NOMO-1 treated with dmso at 0.1 percent for 144 hours (cell line): Measurements from ENCODE around the gene CRHR1.

ENCODE experiments used
- DNase-seq: peaks from one replicate; lab custom pipeline; 2025; ENCODE audit not compliant: unreplicated experiment; lab: John Stamatoyannopoulos, UW

CRHR1 gene

GRCh38 chr17:45787044-45787443 lies 2.9 kb downstream of the CRHR1 start:
- no peak for DNase-seq

GRCh38 chr17:45787656-45788055 lies 3.5 kb downstream of the CRHR1 start:
- no peak for DNase-seq

DNA sequence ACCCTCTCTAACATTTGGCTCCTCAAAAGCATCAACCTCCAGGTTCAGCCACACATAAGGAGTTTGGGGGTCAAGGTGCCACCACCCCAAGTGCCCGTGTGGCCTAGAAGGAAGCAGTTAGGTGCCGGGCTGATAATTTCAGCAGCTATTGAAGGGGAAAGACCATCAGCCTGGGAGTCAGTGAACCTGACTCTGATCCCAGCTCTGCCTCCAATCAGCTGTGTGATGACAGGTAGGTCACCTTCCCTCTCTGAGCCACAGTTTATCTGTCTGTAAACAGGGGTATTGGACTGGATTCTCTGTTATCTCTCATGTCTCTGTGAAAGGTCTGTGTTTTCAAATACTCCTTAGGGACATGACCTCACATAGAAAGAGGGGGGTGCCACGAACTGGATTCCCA lies 3.9 kb downstream of the CRHR1 start:
- no peak for DNase-seq

- DNase-seq: no peak
Measured at GRCh38 chr17:45789874-45790273, 5.8 kb downstream of the CRHR1 start.

GRCh38 chr17:45790296-45790922 lies 6.3 kb downstream of the CRHR1 start:
- no peak for DNase-seq

DNA sequence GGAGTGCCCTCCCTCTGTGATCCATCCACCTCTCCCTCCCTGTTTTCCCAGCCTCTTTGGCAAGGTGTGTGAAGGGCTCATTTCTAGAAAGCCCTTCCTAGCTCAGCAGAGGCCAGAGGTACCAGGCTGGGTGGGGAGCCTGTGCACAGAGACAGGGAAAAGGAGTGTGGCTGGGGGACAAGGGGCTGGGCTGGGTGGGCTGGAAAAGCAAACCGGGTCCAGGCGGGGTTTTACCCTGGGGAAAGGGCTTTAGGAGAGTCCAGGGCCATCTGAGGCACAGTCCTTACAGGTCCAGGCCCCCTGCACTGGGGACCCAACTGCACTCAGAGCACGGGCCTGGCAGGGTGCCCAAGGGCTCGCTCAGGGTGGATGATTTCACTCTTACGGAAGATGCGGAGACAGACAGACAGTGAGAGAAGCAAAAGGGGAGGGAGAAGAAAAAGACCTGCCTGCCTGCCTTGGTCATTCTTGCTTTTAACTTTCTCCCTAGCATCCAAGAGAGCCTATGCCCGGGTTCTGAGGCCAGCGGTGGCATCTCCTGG lies 7.0 kb downstream of the CRHR1 start:
- no peak for DNase-seq

DNA sequence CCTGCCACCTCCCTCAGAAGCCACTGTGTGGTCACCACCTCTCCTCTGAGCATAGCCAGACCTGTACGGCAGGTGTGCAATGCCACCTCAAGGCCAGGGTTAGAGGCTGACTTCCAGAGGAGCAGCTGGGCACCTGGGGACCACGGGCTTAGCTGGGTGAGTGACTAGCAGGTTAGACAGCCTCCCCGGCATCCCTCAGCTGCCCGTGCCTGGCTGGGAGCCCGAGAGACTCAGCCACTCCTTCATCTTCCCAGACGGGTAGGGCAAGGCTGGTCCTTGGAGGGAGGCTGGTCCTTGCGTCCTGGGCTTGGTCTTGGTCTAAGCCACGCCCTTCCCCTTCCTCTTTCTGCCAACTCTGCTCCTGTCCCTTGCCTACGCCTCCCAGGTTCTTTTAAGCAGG lies 7.8 kb downstream of the CRHR1 start:
- no peak for DNase-seq

GRCh38 chr17:45792437-45792836 lies 8.3 kb downstream of the CRHR1 start:
- no peak for DNase-seq

DNA sequence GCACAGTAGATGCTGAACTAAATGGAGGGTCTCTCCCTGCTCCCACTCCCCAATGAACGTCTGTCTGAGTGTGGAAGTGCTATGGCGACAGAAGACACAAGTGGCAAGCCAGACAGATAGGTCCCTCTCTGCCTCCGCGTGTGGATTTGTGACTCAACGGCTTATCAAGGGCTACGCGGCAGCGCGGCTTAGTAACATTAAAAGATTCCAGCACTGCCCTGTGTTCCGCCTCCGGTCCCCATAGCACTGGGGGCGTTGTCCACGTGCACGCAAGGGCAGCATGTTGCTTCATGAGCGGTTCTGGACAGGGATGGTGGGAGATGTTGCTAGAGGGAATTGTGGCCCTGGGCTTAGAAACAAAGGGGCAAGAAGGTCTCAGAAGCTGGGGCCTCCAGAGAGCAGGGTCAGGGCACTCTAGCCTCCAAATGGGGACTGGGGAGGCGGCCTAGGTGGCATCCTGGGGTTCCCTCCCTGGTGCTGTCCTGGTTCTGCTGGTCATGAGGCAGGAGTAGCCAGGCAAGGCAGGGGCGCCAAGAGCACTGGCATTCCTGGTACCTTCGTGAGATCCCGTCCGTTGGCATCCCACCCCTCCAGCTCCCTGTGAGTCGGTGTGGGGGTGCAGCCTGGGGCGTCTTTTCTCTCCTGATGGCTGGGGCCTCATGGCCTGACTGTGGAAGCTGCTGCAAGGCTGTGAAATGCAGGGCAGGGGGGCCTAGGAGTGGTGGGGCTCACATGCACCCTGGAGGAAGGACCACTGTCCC lies 9.1 kb downstream of the CRHR1 start:
- no peak for DNase-seq

GRCh38 chr17:45793999-45794540 lies 9.9 kb downstream of the CRHR1 start:
- no peak for DNase-seq

DNA sequence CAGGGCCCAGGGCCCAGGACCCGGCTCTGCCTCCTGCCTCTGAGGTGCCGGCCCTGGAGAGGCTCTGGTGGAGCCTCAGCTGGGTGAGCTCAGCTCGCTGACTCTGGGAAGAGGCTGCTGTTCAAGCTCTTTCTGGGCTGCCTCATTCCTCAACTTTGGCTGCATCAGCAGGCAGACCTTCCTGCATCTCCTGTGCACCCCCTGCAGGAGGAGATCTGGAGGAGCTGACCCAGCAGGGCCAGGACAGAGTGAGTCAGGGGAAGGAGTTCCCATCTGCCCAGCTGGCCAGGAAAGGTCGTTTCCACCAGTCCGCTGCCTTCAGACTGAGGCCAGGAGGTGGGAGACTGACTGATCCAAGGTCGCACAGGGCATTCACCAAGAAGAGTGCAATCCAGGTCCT lies 10.7 kb downstream of the CRHR1 start:
- no peak for DNase-seq

DNA sequence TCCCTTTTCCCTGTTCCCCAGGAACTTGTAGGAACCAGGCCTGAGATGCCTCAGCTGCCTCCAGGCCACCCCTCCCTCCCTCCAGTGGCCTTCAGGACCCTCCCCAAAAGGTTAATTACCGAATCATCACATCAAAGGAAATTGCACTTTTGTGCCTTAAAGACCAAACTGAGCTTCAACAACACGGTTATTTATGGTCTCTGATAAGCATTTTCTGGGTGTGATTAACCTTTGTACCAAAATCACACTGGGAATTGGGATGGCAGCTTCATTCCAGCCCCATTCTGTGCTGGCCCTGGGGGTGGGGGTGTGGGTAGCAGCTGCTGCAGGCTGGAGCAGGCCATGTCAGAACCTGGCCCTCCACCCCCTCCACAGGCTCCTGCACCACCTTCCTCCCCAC lies 16.7 kb downstream of the CRHR1 start:
- no peak for DNase-seq

DNA sequence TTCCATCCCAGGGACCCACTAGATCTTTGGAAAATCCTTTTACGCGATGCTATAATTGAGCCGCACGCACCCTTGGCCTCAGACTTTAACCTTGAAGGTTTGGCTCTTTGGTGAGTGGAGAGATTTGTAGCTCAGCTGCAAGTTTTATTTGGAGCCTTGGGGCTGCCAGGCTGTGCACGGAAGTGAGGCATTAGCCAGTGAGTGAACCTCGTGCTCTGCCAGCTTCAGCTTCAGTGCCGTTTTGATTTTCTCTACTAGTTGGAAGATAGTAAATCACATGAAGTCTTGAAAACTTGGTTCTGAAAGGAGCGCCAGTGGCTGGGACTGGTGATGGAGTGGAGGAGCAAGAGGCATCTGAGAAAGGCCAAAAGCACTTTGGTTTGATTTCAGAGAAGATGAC lies 17.3 kb downstream of the CRHR1 start:
- DNase-seq: no peak

- no peak for DNase-seq
Measured at GRCh38 chr17:45808845-45809244, 24.7 kb downstream of the CRHR1 start.

GRCh38 chr17:45809499-45809898 lies 25.4 kb downstream of the CRHR1 start:
- no peak for DNase-seq

DNA sequence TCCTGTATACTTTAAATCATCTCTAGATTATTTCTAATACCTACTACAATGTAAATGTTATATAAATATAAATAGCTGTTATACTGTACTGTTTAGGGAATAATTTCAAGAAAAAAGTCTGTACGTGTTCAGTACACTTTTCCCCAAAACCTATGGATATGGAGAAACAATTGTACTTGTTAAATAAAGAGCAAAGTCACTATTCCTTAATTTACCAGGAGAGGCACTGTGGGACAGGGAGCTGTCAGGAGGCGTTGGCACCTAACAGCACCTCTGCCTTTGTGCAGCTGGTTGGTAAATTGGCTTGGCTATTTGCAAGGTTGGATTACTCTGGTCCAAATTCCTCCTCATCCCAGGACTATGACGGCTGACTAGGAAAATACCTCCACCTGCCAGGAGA lies 28.0 kb downstream of the CRHR1 start:
- DNase-seq: no peak

- no peak for DNase-seq
Measured at GRCh38 chr17:45813048-45813725, 29.1 kb downstream of the CRHR1 start.

DNA sequence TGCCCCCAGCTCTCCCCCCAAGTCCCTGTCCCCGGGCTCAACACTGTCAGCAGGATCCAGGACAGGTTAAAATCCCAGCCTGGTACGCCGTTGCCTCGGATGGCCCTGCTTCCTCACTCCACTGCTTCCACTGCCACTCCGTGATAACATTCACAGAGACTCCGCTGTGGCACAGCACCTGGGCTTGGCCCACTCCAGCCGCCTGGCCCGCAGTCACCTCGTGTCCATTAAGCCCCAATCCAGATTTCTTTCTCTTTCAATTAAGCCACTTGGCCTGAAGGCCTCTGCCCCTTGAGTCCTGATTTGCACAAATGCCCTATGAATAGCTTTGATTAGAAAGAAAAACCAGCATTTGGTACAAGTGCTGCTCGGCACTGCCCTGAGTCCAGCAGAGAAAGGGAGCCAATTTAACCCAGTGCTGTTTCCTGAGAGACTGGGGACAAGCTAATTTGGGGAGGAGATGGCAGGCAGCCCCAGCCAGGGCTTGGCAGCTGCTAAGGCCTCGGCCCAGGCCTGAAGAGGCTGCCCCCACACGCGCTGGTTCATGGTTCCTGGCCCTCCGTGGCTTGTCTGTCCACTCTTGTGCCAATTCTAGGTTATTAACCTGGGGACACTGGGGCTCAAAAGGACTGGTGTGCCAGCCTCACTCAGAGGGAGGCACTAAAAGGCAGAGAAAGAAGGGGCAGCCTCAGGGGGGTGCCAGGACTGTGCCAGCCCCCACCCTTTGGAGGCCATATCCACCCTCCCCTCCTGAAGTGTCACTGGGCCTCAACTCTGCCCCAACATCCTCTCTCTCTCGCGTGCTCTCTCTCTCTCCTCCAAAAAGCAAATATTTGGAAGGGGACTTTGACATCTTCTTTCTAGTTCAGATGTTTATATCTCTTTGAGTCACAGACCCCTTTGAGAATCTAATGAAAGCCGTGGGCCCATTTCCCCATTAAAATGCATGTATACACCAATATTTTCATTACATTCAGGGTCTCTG lies 30.8 kb downstream of the CRHR1 start:
- no peak for DNase-seq

DNA sequence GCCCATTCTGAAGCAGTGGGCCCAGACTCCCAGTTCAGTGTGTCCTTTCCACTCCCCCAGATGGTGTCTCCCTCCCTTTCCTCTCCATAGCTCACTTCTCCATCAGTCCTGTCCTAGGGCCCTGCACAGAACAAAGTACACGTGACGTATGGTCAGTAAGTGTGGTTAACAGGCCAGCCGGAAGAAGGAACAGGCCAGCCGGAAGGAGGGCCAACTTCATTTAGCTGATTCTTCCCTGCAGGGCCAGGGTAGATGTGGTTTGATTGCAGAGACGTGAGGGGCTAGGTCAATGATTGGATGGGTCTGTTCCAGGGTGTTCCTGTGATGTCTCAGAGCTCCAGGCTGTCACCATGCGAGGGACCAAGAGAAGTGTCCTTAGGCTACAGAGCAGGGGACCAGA lies 31.6 kb downstream of the CRHR1 start:
- DNase-seq: no peak

- DNase-seq: no peak
Measured at GRCh38 chr17:45818041-45818440, 33.9 kb downstream of the CRHR1 start.

DNA sequence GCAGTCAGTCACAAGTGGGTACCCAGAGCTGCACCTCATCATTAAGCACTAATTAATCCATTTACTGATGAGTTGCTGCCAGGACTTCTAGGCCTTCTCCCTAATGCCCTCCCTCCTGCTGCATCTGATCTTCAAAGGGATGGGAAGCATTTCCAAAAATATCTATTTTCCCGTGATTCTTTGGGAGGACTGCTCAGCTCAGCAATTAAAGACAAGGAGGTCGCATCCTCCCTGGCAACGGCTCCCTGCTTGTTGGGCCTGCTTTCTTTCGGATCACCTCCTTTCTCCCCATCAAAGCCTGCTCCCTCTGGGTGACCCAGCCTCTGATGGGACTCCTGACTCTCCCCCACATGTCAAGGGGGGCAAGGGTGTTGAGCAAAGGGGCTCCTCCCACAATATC lies 34.6 kb downstream of the CRHR1 start:
- no peak for DNase-seq
